Measurements from ENCODE around the gene PDSS2. TPM values are rescaled to one million over a fixed set of nuclear protein-coding genes. Genes with fewer than 3 reads are reported as not detected.

PDSS2 gene
- polyA plus RNA-seq, 1 experiment, result 11.6 TPM

DNA sequence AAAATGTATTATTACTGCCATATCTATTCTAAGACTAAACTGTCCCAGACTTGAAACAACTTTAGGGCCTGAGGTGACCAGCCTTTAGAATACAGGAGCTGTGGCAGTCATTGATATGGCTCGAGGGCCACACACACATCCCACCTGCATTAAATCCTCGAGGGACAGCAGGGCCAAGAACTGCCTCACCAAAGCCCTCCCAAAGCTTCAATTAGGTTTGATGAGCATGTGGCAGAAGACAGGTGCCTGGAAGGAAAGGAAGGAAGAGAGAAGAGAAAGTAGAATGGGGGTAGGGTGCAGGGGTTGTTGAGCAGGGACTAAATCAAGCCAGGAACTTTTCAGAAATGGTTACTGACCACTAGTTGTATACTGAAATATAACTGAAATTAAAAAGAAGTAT is 115.0 kb downstream of the PDSS2 start:
- ChIA-PET POLR2A (no interaction called here), CTCF (no interaction called here)
- Histone ChIP-seq H3K36me3 (ENCODE audit: control insufficient read depth, insufficient read depth, low read length) (no peaks in the 10 kb centered on the region), H3K4me3 (ENCODE audit: low read depth, low read length) (no peak overlapping the region), H3K27me3 (ENCODE audit: control insufficient read depth, insufficient read depth, low read length) (no peaks in the 10 kb centered on the region)
- TF ChIP-seq, protein P1, sequence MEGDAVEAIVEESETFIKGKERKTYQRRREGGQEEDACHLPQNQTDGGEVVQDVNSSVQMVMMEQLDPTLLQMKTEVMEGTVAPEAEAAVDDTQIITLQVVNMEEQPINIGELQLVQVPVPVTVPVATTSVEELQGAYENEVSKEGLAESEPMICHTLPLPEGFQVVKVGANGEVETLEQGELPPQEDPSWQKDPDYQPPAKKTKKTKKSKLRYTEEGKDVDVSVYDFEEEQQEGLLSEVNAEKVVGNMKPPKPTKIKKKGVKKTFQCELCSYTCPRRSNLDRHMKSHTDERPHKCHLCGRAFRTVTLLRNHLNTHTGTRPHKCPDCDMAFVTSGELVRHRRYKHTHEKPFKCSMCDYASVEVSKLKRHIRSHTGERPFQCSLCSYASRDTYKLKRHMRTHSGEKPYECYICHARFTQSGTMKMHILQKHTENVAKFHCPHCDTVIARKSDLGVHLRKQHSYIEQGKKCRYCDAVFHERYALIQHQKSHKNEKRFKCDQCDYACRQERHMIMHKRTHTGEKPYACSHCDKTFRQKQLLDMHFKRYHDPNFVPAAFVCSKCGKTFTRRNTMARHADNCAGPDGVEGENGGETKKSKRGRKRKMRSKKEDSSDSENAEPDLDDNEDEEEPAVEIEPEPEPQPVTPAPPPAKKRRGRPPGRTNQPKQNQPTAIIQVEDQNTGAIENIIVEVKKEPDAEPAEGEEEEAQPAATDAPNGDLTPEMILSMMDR (IDR thresholded peaks at IDR 0.05; ENCODE audit: insufficient read depth, low read depth, low read length), result no peak
- DNase-seq (ENCODE audit: low read depth), result no peak

DNA sequence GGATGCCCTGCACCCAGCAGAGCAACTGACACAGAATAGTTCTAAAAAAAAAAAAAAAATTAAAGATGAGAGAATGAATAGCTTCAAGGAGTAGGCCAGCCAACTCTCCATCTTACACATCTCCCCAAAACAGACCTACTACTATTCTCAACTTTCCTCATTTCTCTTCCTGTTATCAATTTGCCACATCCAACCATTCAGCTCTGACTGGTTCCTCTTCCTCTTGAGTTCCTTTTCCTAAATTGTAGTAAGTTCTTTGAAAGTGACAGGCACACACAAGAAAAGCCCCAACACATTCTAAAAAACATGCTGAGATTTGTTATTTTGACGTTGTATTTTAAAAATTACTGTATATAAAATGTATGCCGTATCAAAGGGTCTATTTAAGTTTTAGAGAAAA is 117.2 kb downstream of the PDSS2 start:
- Histone ChIP-seq H3K4me3 (ENCODE audit: low read depth, low read length) (no peak overlapping the region), H3K36me3 (ENCODE audit: control insufficient read depth, insufficient read depth, low read length) (no peaks in the 10 kb centered on the region), H3K27me3 (ENCODE audit: control insufficient read depth, insufficient read depth, low read length) (no peaks in the 10 kb centered on the region)
- CTCF ChIA-PET, result no interaction called here
- no peak for DNase-seq (ENCODE audit: low read depth)
- TF ChIP-seq, protein P1 (IDR thresholded peaks at IDR 0.05; ENCODE audit: insufficient read depth, low read depth, low read length), result no peak
- POLR2A ChIA-PET, result no interaction called here

DNA sequence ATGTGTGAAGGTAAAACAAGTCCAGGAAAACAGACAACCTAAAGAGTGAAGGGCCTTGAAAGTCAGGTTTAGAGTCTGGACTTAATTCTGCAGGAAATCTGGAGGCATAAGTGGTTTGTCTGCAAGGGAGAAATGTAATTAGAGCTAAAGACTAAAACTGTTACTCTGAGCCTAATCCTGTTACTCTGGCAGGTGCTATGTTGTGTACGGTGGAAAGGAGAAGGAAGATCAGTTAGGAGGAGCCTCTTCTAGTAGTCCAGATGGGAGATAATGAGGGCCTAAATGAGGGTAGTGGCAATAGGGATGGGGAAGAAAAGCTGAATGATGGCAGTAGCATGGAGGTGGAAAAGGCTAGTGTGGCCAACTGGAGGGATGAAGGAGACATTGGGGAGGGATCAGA is 118.5 kb downstream of the PDSS2 start:
- TF ChIP-seq, protein P1 (IDR thresholded peaks at IDR 0.05; ENCODE audit: insufficient read depth, low read depth, low read length), result no peak
- ChIA-PET POLR2A (no interaction called here), CTCF (interaction anchor here (1.2 to 2.1 kb wide), 3 partner anchors 11 to 13 kb away, joined by 3 to 7 read pairs (median 3); no protein-coding TSS in a partner anchor)
- Histone ChIP-seq H3K27me3 (ENCODE audit: control insufficient read depth, insufficient read depth, low read length) (no peaks in the 10 kb centered on the region), H3K4me3 (ENCODE audit: low read depth, low read length) (no peak overlapping the region), H3K36me3 (ENCODE audit: control insufficient read depth, insufficient read depth, low read length) (no peaks in the 10 kb centered on the region)
- DNase-seq (ENCODE audit: low read depth), result no peak

DNA sequence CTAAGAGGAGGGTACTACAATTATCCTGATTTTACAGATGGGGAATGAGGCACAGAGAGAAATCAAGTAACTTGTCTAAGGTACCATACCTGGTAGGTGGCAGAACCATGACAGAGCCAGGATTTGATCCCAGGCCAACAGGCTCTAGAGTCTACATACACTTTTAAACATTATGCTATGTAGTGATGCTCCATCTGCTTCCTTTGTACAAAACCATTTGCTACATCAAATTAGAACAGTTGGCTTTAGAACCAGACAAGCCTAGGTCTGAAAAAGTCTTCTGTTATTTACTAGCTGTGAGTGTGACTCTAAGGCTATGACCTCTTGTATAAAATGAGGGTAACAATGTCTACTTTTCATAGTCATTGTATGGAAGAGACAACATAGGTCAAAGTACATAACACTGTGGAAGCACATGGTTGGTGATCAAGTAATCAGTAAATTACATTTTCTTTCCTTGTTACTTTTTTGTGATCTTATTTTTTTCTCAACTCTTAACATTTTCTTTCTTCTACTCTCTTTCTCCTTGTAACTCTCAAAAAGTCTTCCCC is 122.1 kb downstream of the PDSS2 start:
- ChIA-PET POLR2A (no interaction called here), CTCF (no interaction called here)
- TF ChIP-seq, protein P1 (IDR thresholded peaks at IDR 0.05; ENCODE audit: insufficient read depth, low read depth, low read length), result no peak
- no peak overlapping the region for H3K4me3 ChIP-seq (ENCODE audit: low read depth, low read length)
- no peak for DNase-seq (ENCODE audit: low read depth)
- H3K36me3 ChIP-seq (ENCODE audit: control insufficient read depth, insufficient read depth, low read length), result no peaks in the 10 kb centered on the region
- no peaks in the 10 kb centered on the region for H3K27me3 ChIP-seq (ENCODE audit: control insufficient read depth, insufficient read depth, low read length)

DNA sequence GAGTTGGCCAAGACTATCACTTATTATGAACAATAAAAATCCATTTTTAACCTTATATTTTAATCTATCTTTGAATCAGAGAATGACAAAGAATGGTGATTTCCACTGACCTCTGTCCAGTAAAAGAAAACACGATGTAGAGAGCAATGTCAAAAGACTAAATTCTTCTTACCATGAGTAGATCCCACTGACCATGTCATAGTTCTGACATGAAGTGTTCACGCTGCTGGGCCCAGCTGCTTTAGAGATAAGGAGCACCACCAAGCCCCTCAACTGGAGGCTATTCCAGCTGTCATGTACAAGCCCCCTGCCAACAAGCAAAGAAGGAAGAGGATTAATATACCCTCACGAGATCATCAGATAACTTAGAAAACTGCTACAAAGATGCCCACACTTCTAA is 125.3 kb downstream of the PDSS2 start:
- CTCF ChIA-PET, result no interaction called here
- POLR2A ChIA-PET, result no interaction called here

More for the DNA sequence above, 125.3 kb downstream of the PDSS2 start:
- peaks cover 1% of the 10 kb centered on the region for H3K36me3 ChIP-seq (ENCODE audit: control insufficient read depth, insufficient read depth, low read length)
- TF ChIP-seq, protein P1 (IDR thresholded peaks at IDR 0.05; ENCODE audit: insufficient read depth, low read depth, low read length), result no peak
- DNase-seq (ENCODE audit: low read depth), result no peak
- no peak overlapping the region for H3K4me3 ChIP-seq (ENCODE audit: low read depth, low read length)
- H3K27me3 ChIP-seq (ENCODE audit: control insufficient read depth, insufficient read depth, low read length), result no peaks in the 10 kb centered on the region

Measured in BJ (cell line).